WTC11 (cell line): Measurements from ENCODE around the gene UBA1.

Experiments
- CREM ChIP-seq: sonication (generic); formaldehyde crosslinking; IDR thresholded peaks from 2 replicates; pipeline ENCODE4 v1.8.1; 2022; ENCODE audit warnings: mild to moderate bottlenecking, missing genetic modification reagents, moderate library complexity
- TF ChIP-seq, protein P1 (sequence below): fragments of 200-600 bp; IDR thresholded peaks from 2 replicates; pipeline ENCODE4 v1.8.0; 2022; ENCODE audit warnings: antibody characterized with exemption

DNA sequence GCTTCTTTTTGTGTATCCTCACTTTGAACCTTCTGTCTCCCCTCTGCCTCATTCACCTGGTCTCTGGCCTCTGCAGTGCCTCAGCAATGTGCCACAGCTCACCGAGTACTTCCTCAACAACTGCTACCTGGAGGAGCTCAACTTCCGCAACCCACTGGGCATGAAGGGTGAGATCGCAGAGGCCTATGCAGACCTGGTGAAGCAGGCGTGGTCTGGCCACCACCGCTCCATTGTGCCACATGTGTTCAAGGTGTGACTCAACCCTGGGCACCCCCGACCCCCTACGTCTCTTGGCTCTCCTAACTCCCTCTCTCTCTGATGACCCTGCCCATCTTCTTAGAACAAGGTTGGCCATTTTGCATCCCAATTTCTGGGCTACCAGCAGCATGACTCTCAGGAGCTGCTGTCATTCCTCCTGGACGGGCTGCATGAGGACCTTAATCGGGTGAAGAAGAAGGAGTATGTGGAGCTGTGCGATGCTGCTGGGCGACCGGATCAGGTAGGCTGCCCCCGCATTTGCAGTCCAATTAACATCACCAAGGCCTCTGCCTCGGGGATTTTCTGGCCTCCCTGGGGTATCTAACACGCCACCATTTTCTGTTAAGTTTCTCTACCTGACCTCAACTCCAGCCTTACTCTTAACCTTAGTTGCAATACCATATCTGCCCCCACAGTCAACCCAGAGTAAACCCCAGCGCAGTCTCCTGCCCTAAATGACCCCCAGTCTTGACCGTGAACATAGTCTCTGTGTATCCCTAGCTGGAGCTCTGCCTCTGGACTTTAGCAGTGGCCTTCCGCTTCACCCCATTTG lies 47.8 kb downstream of the UBA1 start:
- TF ChIP-seq, protein P1, sequence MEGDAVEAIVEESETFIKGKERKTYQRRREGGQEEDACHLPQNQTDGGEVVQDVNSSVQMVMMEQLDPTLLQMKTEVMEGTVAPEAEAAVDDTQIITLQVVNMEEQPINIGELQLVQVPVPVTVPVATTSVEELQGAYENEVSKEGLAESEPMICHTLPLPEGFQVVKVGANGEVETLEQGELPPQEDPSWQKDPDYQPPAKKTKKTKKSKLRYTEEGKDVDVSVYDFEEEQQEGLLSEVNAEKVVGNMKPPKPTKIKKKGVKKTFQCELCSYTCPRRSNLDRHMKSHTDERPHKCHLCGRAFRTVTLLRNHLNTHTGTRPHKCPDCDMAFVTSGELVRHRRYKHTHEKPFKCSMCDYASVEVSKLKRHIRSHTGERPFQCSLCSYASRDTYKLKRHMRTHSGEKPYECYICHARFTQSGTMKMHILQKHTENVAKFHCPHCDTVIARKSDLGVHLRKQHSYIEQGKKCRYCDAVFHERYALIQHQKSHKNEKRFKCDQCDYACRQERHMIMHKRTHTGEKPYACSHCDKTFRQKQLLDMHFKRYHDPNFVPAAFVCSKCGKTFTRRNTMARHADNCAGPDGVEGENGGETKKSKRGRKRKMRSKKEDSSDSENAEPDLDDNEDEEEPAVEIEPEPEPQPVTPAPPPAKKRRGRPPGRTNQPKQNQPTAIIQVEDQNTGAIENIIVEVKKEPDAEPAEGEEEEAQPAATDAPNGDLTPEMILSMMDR: no peak
- TF ChIP-seq CREM (CRISPR knock-in tag): no peak
